Inflammatory macrophage (primary cell): ENCODE results near the gene PLEKHG4B.

ENCODE experiments used
- DNase-seq, 2 donors: peaks; one replicate each; pipeline ENCODE4 v3.0.0-alpha.2; 2020 to 2022

PLEKHG4B gene

GRCh38 chr5:173392-174290, 81.7 kb downstream of the PLEKHG4B start:
- no peak for DNase-seq

GRCh38 chr5:174291-174600, 82.3 kb downstream of the PLEKHG4B start:
- no peak for DNase-seq

DNA sequence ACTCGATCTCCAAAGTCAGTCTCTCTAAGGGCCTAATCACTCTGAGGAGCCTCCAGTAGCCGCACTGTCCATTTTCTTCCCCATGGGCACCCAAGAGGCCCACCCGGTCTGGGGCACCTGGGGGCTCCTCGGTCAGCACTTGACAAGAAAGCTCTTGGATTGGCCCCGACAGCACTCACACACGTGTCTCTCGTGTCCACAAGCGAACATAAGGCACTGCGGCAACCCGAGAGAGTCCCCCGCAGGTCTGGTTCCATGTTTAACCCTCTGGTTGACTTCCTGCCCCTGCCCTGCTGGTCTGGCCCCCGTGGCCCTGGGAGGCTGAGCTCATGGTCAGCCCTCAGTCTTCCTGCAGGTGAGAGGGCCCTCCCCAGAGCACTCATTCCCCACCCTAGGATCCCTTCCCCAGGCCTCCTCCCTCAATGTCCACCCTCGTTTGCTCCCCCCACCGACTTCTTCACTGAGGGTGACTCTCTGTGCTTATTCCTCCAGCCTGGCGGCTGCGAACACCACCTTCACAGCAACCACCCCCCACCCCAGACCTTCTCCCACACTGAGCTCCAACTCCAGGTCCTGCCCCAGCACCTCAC, 83.0 kb downstream of the PLEKHG4B start:
- no peak for DNase-seq

DNA sequence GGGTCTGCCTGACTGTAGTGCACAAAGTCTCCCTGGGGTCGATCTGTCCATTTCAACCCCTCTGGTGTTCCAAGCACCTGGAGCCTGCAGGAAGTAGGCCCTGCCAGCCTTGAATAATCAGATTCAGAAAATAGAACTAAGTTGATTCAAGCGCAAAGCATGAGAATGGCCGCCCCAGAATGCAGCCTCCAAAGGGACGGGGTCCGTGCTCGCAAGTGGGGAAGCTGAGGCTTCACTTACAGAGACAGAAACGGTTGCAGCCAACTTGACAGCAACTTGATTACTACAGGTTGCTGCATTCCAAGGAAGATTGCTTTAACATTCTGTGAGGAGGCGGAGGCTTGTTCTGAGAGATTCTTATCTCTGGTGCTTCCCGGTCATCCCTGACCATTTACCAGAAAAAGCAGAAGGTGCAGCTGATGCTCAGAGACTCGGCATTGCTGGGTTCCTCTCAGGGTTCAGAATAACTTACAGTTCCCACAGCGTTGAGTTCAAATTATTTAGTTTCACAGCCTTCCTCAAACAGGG, 84.4 kb downstream of the PLEKHG4B start:
- no peak for DNase-seq

GRCh38 chr5:178110-178509, 86.1 kb downstream of the PLEKHG4B start:
- DNase-seq, result no peak

GRCh38 chr5:179401-179800, 87.4 kb downstream of the PLEKHG4B start:
- DNase-seq, result no peak

- no peak for DNase-seq
Observed at GRCh38 chr5:180286-180918, 88.4 kb downstream of the PLEKHG4B start.

DNA sequence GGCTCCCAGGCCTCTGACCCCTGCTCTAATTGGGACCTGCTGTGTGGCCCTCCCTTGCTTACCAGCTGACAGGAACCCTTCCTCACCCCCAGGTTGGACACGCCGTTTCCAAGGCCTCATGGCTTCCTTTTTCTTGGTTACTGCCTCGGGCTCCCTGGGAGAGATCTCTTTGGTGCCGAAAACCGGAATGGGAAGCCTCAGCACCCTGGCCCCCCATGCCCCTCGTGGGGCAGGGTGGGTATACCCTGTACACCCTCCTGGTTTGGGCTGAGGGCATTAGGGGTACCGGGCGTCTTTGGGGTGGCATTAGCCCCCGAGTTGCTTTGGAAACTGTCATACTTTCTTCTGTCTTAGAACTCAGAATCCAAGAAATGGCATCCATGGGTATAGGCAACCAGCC, 89.2 kb downstream of the PLEKHG4B start:
- no peak for DNase-seq

DNA sequence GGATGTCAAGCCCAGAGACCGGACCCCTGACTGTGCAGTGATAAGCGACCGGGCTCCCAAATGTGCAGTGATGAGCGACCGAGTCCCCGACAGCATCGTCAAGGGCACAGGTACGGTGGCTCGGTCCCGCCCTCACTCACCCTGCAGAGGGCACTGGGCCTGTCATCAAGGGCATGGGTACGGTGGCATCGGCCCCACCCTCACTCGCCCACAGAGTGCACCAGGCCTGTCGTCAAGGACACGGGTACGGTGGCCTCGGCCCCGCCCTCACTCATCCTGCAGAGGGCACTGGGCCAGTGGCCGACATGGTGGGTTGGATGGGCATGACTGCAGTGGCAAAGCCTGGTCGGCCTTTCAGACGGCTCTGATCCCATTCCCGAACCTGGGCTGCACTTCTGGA, 89.6 kb downstream of the PLEKHG4B start:
- no peak for DNase-seq

DNA sequence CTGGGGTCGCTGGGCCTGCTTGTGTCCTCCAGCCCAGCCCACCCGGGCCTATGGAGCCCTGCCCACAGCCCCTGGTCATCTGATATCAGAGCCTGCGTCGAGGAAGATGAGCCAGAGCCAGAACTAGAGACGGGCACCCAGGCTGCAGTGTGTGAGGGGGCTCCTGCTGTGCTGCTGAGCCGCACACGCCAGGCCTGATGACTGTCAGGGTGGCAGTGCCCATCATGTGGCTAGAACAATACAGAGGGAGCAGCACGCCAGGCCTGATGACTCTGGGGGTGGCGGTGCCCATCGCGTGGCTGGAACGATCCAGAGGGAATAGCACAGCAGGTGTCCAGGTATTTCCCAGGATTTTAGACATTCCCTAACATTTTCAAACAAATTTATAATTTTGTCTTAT, 90.2 kb downstream of the PLEKHG4B start:
- no peak for DNase-seq

DNA sequence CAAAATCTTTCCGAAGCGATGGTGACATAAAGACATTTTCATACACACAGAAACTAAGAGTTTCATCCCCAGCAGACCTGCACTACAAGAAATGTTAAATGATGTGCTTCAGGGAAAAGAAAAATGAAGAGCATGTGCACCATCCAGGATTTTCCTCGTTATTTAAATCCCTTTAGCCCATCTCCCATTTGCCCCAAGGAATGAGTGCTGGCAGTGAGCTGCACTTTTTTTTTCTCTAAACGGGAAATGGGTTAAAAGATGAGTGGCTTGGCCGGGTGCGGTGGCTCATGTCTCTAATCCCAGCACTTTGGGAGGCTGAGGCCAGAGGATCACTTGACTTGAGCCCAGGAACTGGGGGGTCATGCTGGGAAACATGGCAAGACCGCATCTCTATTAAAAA, 92.5 kb downstream of the PLEKHG4B start:
- DNase-seq, result no peak

DNA sequence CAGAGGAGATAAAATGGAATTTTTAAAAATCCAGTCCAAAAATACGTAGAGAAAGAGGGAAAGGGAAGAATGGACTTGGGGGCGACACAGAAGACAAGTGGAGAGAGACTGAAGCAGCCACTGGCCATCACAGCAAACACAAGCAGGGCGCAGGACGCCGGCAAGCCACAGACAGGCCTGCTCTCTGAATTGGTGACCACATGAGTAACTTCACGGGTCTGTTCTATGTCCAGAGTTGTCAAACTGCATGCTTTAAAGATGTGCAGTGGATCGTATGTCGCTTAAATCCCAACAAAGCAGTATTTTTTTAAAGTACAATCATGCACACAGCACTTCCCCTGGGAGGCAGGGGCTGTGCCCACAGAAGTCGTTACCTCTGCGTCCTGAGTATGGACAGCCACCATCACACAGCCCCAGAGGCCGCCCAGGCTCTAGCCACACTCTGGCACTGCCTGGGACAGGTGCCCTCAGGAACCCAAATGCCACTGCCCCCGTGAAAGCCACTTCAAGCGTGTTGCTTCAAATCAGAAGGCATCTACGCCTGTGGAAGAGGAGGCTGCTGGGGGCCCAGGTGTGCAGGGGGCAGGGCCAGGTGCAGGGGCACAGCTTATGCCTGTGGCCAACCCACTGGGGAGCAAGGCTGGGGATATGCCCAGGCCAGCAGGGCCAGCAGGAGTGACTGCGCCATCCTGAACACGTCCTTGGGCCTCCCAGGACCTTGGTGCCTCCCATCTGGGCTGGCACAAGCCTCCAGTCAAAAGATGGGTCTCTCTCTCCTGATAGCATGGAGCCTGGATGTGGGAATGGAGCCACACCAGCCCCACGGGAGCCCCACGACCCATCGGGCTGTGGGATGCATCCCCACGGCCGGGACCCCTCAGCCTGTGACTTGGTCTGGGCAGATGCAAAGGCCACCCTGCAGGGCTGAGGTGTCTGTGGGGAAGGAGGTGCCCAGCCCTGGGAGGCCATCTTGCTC, 93.4 kb downstream of the PLEKHG4B start:
- no peak for DNase-seq

DNA sequence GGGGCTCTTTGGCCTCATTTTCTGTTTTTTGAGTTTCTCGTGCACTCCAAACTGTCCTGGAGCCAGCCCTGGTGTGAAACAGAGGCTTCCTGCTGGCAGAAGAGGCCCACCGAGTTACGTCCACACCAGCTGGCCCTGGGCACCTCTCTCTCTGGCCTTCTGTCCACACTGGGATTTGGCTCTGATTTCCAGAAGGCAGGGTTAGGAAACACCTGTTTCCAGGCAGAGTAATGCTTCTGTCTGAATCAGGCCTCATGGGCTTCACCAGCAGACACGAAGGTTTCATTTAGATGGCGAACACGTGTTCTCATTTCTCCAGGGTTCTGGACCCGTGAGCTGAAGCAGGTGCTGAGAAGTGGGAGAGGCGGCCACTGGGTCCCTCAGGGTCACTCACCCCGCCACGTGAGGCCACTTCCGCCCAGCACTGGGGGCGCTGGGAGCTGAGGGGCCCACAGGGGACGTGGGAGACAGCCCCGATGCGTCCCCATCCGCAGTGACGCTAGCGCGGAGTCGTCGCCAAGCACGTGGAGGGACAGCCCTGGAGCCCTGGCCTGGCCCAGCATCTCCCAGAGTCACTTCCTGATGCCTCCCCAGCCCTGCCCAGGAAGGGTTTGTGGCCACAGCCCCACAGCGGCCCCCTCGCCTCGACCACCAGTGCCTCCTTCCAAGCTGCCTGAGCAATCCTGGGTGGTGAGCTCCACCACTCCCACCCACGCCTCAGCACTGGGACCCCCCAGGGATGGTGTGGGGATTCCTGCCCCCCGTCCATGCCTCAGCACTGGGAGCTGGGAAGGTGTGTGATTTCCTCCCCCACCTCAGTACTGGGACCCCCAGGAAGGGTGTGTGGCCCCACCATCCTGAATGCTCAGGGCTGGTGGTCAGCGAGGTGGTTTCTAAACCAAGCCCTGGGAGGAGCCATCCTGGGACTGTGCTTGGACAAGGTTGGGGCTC, 94.4 kb downstream of the PLEKHG4B start:
- DNase-seq, result no peak

DNA sequence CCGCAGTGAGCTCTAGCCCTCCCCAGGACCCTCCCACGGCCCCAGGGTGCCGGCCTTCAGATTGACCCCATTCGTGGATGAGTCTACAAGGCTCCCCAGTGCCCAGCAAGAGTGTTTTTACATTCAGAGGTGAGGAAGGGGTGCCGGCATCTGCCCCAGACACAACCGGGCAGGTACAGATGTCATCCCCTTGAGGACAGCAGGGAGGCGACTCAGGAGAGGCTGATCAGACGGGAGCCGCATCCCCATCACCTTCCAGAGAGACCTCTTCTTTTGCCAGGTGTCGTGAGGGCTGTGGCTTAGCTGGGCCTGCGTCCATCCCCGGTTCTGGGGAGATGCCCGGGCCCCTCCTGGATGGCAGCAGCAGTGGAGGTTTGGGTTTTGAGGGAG, 95.1 kb downstream of the PLEKHG4B start:
- DNase-seq, result no peak

DNA sequence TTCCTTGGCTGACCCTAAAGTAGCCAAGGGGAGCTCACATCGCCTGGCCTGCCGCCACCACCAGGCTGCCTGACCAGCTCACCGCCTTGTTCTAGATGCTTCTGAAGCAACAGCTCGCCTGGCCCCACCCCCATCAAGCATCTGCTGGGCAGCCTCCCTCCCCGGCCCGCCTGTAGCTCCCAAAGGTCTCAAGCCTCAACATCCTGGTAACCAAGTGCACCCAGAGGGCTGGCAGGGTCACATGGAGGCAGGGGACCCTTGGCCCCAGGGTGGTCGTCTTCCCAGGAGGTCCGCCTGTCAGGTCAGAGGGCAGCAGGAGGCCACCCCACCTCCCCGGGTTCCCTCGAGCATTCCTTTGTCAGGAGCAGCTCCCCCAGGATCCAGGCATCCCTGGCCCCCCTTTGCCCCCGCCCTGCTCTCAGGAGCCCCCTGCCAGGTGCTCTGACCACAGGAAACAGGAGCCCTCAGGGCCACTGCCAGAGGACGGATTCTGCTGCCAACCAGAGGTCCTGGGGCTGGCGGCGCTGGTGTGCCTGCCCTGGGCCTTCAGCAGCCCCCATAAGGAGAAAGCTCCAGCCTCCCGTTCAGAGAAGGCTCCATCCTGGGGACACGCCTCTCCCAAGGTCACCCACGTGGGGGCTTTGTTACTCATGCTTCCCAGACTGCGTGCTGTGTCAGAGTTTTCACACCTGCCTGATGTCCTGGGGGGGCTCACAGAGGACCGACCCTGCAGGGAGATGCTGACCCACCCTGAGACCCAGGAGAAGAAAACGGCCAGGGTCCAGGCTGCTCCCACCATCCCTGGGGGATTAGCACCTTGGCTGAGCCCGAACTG, 95.9 kb downstream of the PLEKHG4B start:
- no peak for DNase-seq

DNA sequence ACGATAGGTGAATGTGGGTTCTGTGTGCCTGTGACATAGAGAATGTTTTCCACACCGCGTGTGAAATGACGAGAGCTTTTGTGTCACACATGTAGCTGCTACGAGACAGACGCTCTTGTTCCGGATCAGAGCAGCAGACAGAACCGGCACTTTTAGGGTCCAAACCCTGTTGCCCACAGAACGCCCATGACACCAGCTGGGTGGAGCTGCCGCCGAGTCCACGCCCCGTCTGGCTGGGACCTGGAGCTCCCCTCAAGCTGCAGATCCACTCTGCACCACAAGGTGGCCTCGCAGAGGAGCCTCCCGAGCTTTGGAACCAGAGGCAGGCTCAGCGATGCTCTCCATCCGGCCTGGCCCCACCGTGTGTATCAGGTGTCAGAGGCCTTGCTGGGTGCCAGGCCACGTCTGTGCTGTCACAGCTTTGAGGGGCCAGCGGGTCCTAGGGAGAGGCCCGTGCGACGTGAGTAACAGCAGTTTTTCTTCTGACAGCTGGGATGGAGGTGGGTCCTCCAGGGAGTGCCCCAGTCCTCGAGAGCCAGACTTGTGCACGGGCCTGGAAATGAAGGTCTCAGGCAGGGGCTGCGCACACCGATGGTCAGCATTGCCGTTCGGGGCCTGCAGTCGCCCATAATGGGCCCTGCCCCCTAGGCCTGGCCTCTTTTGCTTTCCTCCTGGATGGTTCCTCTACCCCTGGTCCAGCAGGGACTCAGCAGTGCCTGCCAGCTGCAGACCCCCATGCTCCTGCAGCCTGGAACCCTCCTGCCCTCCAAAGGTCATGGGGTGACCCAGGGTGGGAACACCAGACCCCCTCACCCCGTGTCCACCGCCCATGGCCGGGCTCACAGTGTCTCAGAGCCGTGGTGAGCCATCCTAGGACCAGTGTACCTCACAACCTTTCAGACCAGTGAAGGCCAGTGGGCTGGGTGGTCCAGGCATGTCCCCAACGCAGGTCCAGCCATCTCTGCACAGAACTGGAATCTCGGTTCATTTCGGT, 96.8 kb downstream of the PLEKHG4B start:
- DNase-seq, result peak; percentile 77 to 79

- no peak for DNase-seq
Observed at GRCh38 chr5:189486-189885, 97.5 kb downstream of the PLEKHG4B start.

DNA sequence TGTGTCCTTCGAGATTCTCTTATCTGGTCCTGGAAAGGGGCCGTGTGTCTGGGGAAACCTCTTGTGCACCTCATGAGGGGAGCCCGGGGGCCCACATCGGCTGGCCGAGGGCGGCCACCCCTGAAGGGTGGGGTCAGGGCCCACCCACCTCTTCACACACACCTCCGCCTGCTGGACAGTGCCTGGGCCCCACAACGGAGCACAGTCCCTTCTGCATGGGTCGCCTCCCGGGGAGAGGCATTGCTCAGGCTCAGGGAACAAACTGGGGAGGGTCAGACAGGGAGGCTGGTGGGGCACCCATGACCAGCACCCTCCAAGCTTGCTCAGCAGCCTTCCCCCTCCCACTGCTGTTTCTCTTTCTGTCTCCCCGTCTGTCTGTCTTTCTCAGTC, 98.0 kb downstream of the PLEKHG4B start:
- no peak for DNase-seq

GRCh38 chr5:190366-191035, 98.5 kb downstream of the PLEKHG4B start:
- no peak for DNase-seq
